SU-DHL-6 (cell line): ENCODE measurements around the gene PDE6G.

Experiments used
- H2AFZ ChIP-seq: fragments of 200-600 bp; sonication (generic); 2 replicates; pipeline ENCODE4 v1.6.1; 2014; ENCODE audit warnings: low read depth, mild to moderate bottlenecking, moderate library complexity, mixed read lengths, antibody characterized with exemption, low read length; ENCODE audit not compliant: severe bottlenecking
- H3F3A ChIP-seq: fragments of 200-600 bp; shearing (Covaris generic); 2 replicates; pipeline ENCODE4 v1.6.0; 2016; ENCODE audit warnings: antibody characterized with exemption, mild to moderate bottlenecking; ENCODE audit not compliant: insufficient read depth
- H3K27ac ChIP-seq: fragments of 200-600 bp; sonication (generic); 2 replicates; pipeline ENCODE4 v1.5.1; 2016; ENCODE audit warnings: low read depth, mild to moderate bottlenecking, low read length, moderate library complexity, mixed read lengths
- H3K27me3 ChIP-seq: fragments of 200-600 bp; sonication (generic), shearing (Covaris generic); 2 replicates; pipeline ENCODE4 v1.6.0; 2014; ENCODE audit warnings: mild to moderate bottlenecking, low read length
- H3K36me3 ChIP-seq: fragments of 200-600 bp; sonication (generic); 2 replicates; pipeline ENCODE4 v1.6.1; 2014; ENCODE audit warnings: mild to moderate bottlenecking, low read length, mixed read lengths
- H3K4me2 ChIP-seq: fragments of 300-600, 200-600 bp; shearing (Covaris generic), sonication (generic); 2 replicates; pipeline ENCODE4 v1.6.0; 2014; ENCODE audit warnings: low read length, low read depth, mild to moderate bottlenecking; ENCODE audit not compliant: poor library complexity, severe bottlenecking
- H3K4me3 ChIP-seq: fragments of 200-600 bp; sonication (generic); 2 replicates; pipeline ENCODE4 v1.5.1; 2014; ENCODE audit warnings: antibody characterized with exemption, low read length, mild to moderate bottlenecking, mixed read lengths; ENCODE audit not compliant: insufficient read depth, poor library complexity, severe bottlenecking
- H3K79me2 ChIP-seq: fragments of 200-600 bp; sonication (generic); 2 replicates; pipeline ENCODE4 v1.6.1; 2014; ENCODE audit warnings: mild to moderate bottlenecking, low read length, moderate library complexity; ENCODE audit not compliant: insufficient read depth
- H3K9ac ChIP-seq: fragments of 200-600 bp; sonication (generic); 2 replicates; pipeline ENCODE4 v1.7.0; 2014; ENCODE audit warnings: mild to moderate bottlenecking, low read length
- H3K9me2 ChIP-seq: fragments of 200-600 bp; sonication (generic); replicated peaks from 2 replicates; pipeline ENCODE4 v1.6.1; 2014; ENCODE audit warnings: low read length; ENCODE audit not compliant: insufficient read depth
- H3K9me3 ChIP-seq: fragments of 200-600 bp; sonication (generic); 2 replicates; pipeline ENCODE4 v1.6.1; 2014; ENCODE audit warnings: low read length, mixed read lengths; ENCODE audit not compliant: insufficient read depth
- H4K20me1 ChIP-seq: fragments of 200-600 bp; sonication (generic); 2 replicates; pipeline ENCODE4 v1.6.1; 2014; ENCODE audit warnings: low read depth, mild to moderate bottlenecking, antibody characterized with exemption, low read length, moderate library complexity, mixed read lengths
- EZH2phosphoT487 ChIP-seq: fragments of 200-600 bp; sonication (generic), shearing (Covaris generic); conservative IDR thresholded peaks from 2 replicates; pipeline ENCODE4 v1.6.1; 2018; ENCODE audit warnings: mild to moderate bottlenecking, antibody characterized with exemption, low read length, moderate library complexity, mixed read lengths
- TF ChIP-seq, protein P1 (sequence below): fragments of 200-600 bp; sonication (generic); IDR thresholded peaks from one replicate; pipeline ENCODE4 v1.5.1; 2017; ENCODE audit warnings: antibody characterized with exemption, mild to moderate bottlenecking, low read length, moderate library complexity; ENCODE audit not compliant: insufficient read depth, poor library complexity, severe bottlenecking

Gene PDE6G

DNA sequence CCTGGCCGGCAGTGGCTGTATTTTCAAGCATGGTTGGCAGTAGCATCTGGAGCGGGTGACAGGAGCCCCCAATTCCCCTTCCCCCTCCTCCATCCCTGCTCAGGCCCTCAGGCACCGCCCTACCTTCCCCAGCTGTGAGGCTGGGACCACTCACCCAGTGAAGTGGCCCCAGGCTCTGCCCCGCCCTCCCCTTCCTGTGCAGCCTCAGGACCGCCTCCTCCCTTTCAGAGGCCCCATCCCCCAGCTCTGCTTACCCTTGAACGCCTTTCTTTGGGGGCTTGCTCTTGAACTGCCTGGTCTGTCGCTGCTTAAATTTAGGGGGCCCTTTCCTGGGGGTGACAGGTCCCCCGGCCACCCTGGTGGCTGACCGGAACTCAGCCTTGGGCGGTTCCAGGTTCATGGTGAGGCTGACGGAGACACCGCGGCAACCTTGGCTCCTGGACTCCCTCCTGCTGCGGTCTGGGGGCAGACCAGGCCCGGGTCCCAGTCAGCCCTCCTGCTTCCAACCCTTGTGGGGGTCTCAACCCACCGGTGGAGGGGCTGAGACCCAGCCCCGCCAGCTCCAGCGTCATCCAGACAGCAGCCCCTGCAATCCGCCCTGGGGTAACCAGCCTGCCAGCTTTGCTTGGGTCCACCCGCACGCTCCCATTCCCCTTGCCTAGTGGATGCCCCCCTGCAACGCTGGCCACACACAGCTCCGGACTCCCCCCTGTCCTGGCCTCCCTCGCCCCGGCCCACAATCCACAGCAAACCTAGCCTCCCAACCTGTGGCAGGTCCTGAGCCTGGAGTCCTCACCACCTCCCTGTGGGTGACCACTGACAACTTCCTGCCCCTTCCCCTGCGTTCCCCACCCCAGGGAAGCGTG lies 3.2 kb downstream of the PDE6G start:
- Histone ChIP-seq H3K27me3 (no peaks in the 10 kb centered on the region), H3F3A (no peaks in the 10 kb centered on the region), H3K9ac (no peak overlapping the region), H4K20me1 (no peaks in the 10 kb centered on the region), H3K4me3 (no peak overlapping the region), H2AFZ (no peak overlapping the region), H3K79me2 (no peaks in the 10 kb centered on the region), H3K36me3 (no peaks in the 10 kb centered on the region), H3K4me2 (no peak overlapping the region), H3K9me2 (no peaks in the 10 kb centered on the region), H3K9me3 (no peaks in the 10 kb centered on the region), H3K27ac (no peak overlapping the region)
- no peak for TF ChIP-seq EZH2phosphoT487
- TF ChIP-seq, protein P1, sequence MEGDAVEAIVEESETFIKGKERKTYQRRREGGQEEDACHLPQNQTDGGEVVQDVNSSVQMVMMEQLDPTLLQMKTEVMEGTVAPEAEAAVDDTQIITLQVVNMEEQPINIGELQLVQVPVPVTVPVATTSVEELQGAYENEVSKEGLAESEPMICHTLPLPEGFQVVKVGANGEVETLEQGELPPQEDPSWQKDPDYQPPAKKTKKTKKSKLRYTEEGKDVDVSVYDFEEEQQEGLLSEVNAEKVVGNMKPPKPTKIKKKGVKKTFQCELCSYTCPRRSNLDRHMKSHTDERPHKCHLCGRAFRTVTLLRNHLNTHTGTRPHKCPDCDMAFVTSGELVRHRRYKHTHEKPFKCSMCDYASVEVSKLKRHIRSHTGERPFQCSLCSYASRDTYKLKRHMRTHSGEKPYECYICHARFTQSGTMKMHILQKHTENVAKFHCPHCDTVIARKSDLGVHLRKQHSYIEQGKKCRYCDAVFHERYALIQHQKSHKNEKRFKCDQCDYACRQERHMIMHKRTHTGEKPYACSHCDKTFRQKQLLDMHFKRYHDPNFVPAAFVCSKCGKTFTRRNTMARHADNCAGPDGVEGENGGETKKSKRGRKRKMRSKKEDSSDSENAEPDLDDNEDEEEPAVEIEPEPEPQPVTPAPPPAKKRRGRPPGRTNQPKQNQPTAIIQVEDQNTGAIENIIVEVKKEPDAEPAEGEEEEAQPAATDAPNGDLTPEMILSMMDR = no peak

GRCh38 chr17:81651692-81652091 lies 4.7 kb downstream of the PDE6G start:
- TF ChIP-seq, protein P1 = no peak
- no peak for TF ChIP-seq EZH2phosphoT487
- H3K79me2 ChIP-seq = no peaks in the 10 kb centered on the region
- H3K4me3 ChIP-seq = no peak overlapping the region
- H3F3A ChIP-seq = no peaks in the 10 kb centered on the region
- H3K9me2 ChIP-seq = no peaks in the 10 kb centered on the region
- H3K9ac ChIP-seq = no peak overlapping the region
- H3K36me3 ChIP-seq = no peaks in the 10 kb centered on the region
- H3K4me2 ChIP-seq = no peak overlapping the region
- no peak overlapping the region for H2AFZ ChIP-seq
- no peaks in the 10 kb centered on the region for H3K27me3 ChIP-seq
- H4K20me1 ChIP-seq = no peaks in the 10 kb centered on the region
- H3K9me3 ChIP-seq = no peaks in the 10 kb centered on the region
- H3K27ac ChIP-seq = no peak overlapping the region

- no peaks in the 10 kb centered on the region for H3F3A ChIP-seq
- H3K36me3 ChIP-seq = no peaks in the 10 kb centered on the region
- H3K9ac ChIP-seq = no peak overlapping the region
- H3K4me2 ChIP-seq = no peak overlapping the region
- no peak overlapping the region for H3K27ac ChIP-seq
- H4K20me1 ChIP-seq = no peaks in the 10 kb centered on the region
- TF ChIP-seq, protein P1 = no peak
- TF ChIP-seq EZH2phosphoT487 = no peak
- H2AFZ ChIP-seq = no peak overlapping the region
- no peak overlapping the region for H3K4me3 ChIP-seq
- H3K27me3 ChIP-seq = no peaks in the 10 kb centered on the region
- no peaks in the 10 kb centered on the region for H3K9me3 ChIP-seq
- H3K79me2 ChIP-seq = no peaks in the 10 kb centered on the region
- H3K9me2 ChIP-seq = no peaks in the 10 kb centered on the region
Measured at GRCh38 chr17:81650951-81651350, 5.4 kb downstream of the PDE6G start.
